GM18870 (cell line): ENCODE results near the gene KLHL17.
"Not testable (repeated sequence)": the region's sequence is repeated elsewhere in the genome, so short reads cannot be mapped to it uniquely, and the experiment has no call there.

Experiments used
- ATAC-seq: cut with Tn5 transposase; IDR thresholded peaks from one replicate; pipeline ENCODE4 v1.9.1; 2021; ENCODE audit warnings: moderate library complexity; ENCODE audit not compliant: unreplicated experiment

KLHL17 gene

GRCh38 chr1:966704-967300 lies 6.4 kb downstream of the KLHL17 start:
- no peak for ATAC-seq

GRCh38 chr1:967466-968343 lies 7.3 kb downstream of the KLHL17 start:
- no peak for ATAC-seq

GRCh38 chr1:969260-969855 lies 9.0 kb downstream of the KLHL17 start:
- no peak for ATAC-seq

- no peak for ATAC-seq
Observed at GRCh38 chr1:970242-970972, 10.0 kb downstream of the KLHL17 start.

- no peak for ATAC-seq
Observed at GRCh38 chr1:970973-971730, 10.8 kb downstream of the KLHL17 start.

GRCh38 chr1:971751-972506 lies 11.5 kb downstream of the KLHL17 start:
- ATAC-seq, result no peak

- no peak for ATAC-seq
Observed at GRCh38 chr1:972726-973458, 12.5 kb downstream of the KLHL17 start.

- no peak for ATAC-seq
Observed at GRCh38 chr1:973459-974292, 13.3 kb downstream of the KLHL17 start.

- ATAC-seq, result no peak
Observed at GRCh38 chr1:974293-974640, 13.9 kb downstream of the KLHL17 start.

- ATAC-seq, result no peak
Observed at GRCh38 chr1:974687-975328, 14.4 kb downstream of the KLHL17 start.

- ATAC-seq, result no peak
Observed at GRCh38 chr1:975365-975764, 15.0 kb downstream of the KLHL17 start.

GRCh38 chr1:975896-976683 lies 15.7 kb downstream of the KLHL17 start:
- no peak for ATAC-seq

- ATAC-seq, result not testable (repeated sequence)
Observed at GRCh38 chr1:976791-977190, 16.4 kb downstream of the KLHL17 start.

GRCh38 chr1:978069-978834 lies 17.9 kb downstream of the KLHL17 start:
- ATAC-seq, result no peak

GRCh38 chr1:978835-979743 lies 18.7 kb downstream of the KLHL17 start:
- ATAC-seq, result no peak

- ATAC-seq, result no peak
Observed at GRCh38 chr1:979744-980072, 19.3 kb downstream of the KLHL17 start.
